Measurements from ENCODE around the gene HNRNPM.

DNA sequence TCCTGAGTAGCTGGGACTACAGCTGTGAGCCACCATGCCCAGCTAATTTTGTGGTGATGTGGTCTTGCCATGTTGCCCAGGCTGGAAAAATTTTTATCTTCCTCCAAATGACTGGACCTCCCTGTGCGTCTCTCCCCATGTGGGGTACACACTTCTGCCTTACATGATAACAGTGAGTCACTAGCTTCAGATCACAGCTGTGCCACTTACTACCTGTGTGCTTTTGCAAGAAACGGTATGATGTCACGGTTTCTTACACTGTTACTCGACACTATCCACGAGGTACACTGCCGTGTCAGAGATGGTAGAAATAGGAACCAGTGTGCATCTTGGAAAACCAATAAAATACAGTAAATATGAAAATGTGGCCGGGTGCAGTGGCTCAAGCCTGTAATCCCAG, 86.7 kb downstream of the HNRNPM start:
- TF ChIP-seq CTCF (IDR thresholded peaks at IDR 0.05) (no peak), POLR2A (IDR thresholded peaks at IDR 0.05) (no peak)
